ENCODE data around the gene SP6.

GRCh38 chr17:47882695-47883588 lies 32.0 kb upstream of the SP6 start:
- TF ChIP-seq CTCF (IDR thresholded peaks at IDR 0.05), result no peak
- no peak for TF ChIP-seq POLR2A (IDR thresholded peaks at IDR 0.05)
